H1 (cell line): ENCODE measurements around the gene SPP1. TPM values are rescaled to one million over a fixed set of nuclear protein-coding genes. Genes with fewer than 3 reads are reported as not detected.

Experiments used
- CTCF ChIA-PET: fragments of 300-600 bp; sonication (Branson Sonifier 250); formaldehyde crosslinking; loops from one replicate; lab custom pipeline; 2021; ENCODE audit not compliant: partially characterized antibody; lab: Charles Lee
- POLR2A ChIA-PET: fragments of 300-600 bp; sonication (Branson Sonifier 250); formaldehyde crosslinking; loops from one replicate; lab custom pipeline; 2021; ENCODE audit warnings: inconsistent platforms; ENCODE audit not compliant: partially characterized antibody; lab: Charles Lee
- DNase-seq, 2 experiments: peaks; one replicate each; pipeline versions ENCODE4 v3.0.0 to v3.0.0-alpha.2; 2010 to 2022; ENCODE audit warnings: low spot score in 2 of 2, low read depth in 1 of 2, mixed read lengths in 1 of 2
- FAIRE-seq: peaks from 2 replicates; lab custom pipeline; 2011; peaks lifted over from hg19 to GRCh38; lab: Jason Lieb, UNC
- H2AFZ ChIP-seq: 2 replicates; pipeline ENCODE4 v1.8.1; 2012; ENCODE audit warnings: low read length, inconsistent platforms
- H2AK5ac ChIP-seq: 2 replicates; pipeline ENCODE4 v1.6.1; 2013; ENCODE audit warnings: low read depth, low read length
- H2BK120ac ChIP-seq: replicated peaks from 2 replicates; pipeline ENCODE3; 2013; ENCODE audit warnings: low read depth, low read length, inconsistent platforms
- H2BK12ac ChIP-seq: 2 replicates; pipeline ENCODE4 v1.6.1; 2013; ENCODE audit warnings: low read depth, low read length
- H2BK15ac ChIP-seq: 2 replicates; pipeline ENCODE4 v1.6.1; 2013; ENCODE audit warnings: low read length
- H2BK20ac ChIP-seq: 2 replicates; pipeline ENCODE4 v1.6.1; 2013; ENCODE audit warnings: low read length
- H2BK5ac ChIP-seq: 2 replicates; pipeline ENCODE4 v1.6.1; 2013; ENCODE audit warnings: low read depth, low read length
- H3K14ac ChIP-seq: 2 replicates; pipeline ENCODE4 v1.6.1; 2013; ENCODE audit warnings: inconsistent platforms; ENCODE audit not compliant: insufficient read length
- H3K18ac ChIP-seq: 2 replicates; pipeline ENCODE4 v1.6.1; 2013; ENCODE audit warnings: low read length; ENCODE audit errors: extremely low read depth
- H3K23ac ChIP-seq: 2 replicates; pipeline ENCODE4 v1.6.1; 2013; ENCODE audit warnings: inconsistent platforms; ENCODE audit not compliant: insufficient read length
- H3K23me2 ChIP-seq: 2 replicates; pipeline ENCODE4 v1.6.1; 2013; ENCODE audit warnings: low read depth, low read length
- H3K27ac ChIP-seq: 2 replicates; pipeline ENCODE4 v1.6.1; 2011; ENCODE audit warnings: low read depth, low read length, inconsistent platforms
- H3K27me3 ChIP-seq, 4 experiments: replicated peaks in 1 of 4; 1 replicate in 1 of 4; 2 replicates in 3 of 4; pipeline versions ENCODE4 v1.6.1 to v1.8.1; 2011 to 2013; ENCODE audit warnings: low read length in 3 of 4, mild to moderate bottlenecking in 3 of 4, inconsistent platforms in 2 of 4, mixed read lengths in 2 of 4, moderate library complexity in 1 of 4; ENCODE audit not compliant: control insufficient read depth in 3 of 4, insufficient read depth in 3 of 4; ENCODE audit errors: extremely low read depth in 1 of 4
- H3K36me3 ChIP-seq, 4 experiments: 2 replicates each; pipeline versions ENCODE4 v1.6.1 to v1.8.1; 2011 to 2013; ENCODE audit warnings: mild to moderate bottlenecking in 4 of 4, low read length in 3 of 4, moderate library complexity in 2 of 4, control low read depth in 1 of 4, inconsistent platforms in 1 of 4; ENCODE audit not compliant: insufficient read depth in 4 of 4, control insufficient read depth in 2 of 4
- H3K4ac ChIP-seq: replicated peaks from 2 replicates; pipeline ENCODE3; 2013; ENCODE audit warnings: low read length, low read depth, mixed read lengths, inconsistent platforms; ENCODE audit not compliant: insufficient read length
- H3K4me1 ChIP-seq, 4 experiments: replicated peaks in 1 of 4; 1 replicate in 1 of 4; 2 replicates in 3 of 4; pipeline versions ENCODE4 v1.6.1 to v1.8.1; 2011 to 2013; ENCODE audit warnings: low read length in 3 of 4, inconsistent platforms in 2 of 4, mixed read lengths in 1 of 4; ENCODE audit not compliant: insufficient read depth in 4 of 4, control insufficient read depth in 3 of 4
- H3K4me2 ChIP-seq, 2 experiments: 2 replicates each; pipeline versions ENCODE4 v1.6.1 to v1.8.1; 2011 to 2013; ENCODE audit warnings: low read depth in 2 of 2, low read length in 2 of 2, control low read depth in 1 of 2, inconsistent platforms in 1 of 2, mild to moderate bottlenecking in 1 of 2; ENCODE audit not compliant: insufficient read depth in 1 of 2
- H3K4me3 ChIP-seq, 4 experiments: fragments of 200-600, 300-600 bp in 1 of 4; sonication (generic), shearing (Covaris generic), sonication (Bioruptor Twin) in 1 of 4; 2 replicates each; pipeline versions ENCODE4 v1.5.1 to v1.8.1; 2011 to 2016; ENCODE audit warnings: low read length in 4 of 4, low read depth in 3 of 4, control low read depth in 2 of 4, inconsistent platforms in 2 of 4, mild to moderate bottlenecking in 2 of 4, mixed read lengths in 1 of 4, moderate library complexity in 1 of 4; ENCODE audit not compliant: insufficient read depth in 2 of 4; ENCODE audit errors: extremely low read depth in 1 of 4
- H3K56ac ChIP-seq: replicated peaks from 2 replicates; pipeline ENCODE3; 2013; ENCODE audit warnings: low read depth, mild to moderate bottlenecking, mixed read lengths, low read length, inconsistent platforms; ENCODE audit not compliant: insufficient read length
- H3K79me1 ChIP-seq: 2 replicates; pipeline ENCODE4 v1.6.1; 2013; ENCODE audit warnings: low read depth, low read length, control low read depth
- H3K79me2 ChIP-seq, 2 experiments: 2 replicates each; pipeline versions ENCODE4 v1.6.1 to v1.8.1; 2012 to 2013; ENCODE audit warnings: low read length in 2 of 2, mild to moderate bottlenecking in 2 of 2, inconsistent platforms in 1 of 2; ENCODE audit not compliant: insufficient read depth in 2 of 2, control insufficient read depth in 1 of 2
- H3K9ac ChIP-seq, 4 experiments: replicated peaks in 1 of 4; 1 replicate in 1 of 4; 2 replicates in 3 of 4; pipeline versions ENCODE4 v1.6.1 to v1.8.1; 2011 to 2013; ENCODE audit warnings: low read depth in 3 of 4, low read length in 3 of 4, control low read depth in 2 of 4, mild to moderate bottlenecking in 2 of 4, moderate library complexity in 2 of 4, inconsistent platforms in 1 of 4; ENCODE audit errors: extremely low read depth in 1 of 4
- H3K9me3 ChIP-seq, 2 experiments: 2 replicates each; pipeline versions ENCODE4 v1.6.1 to v1.8.1; 2012 to 2013; ENCODE audit warnings: mild to moderate bottlenecking in 2 of 2, moderate library complexity in 2 of 2, control low read depth in 1 of 2, inconsistent platforms in 1 of 2, low read depth in 1 of 2, low read length in 1 of 2, mixed read lengths in 1 of 2; ENCODE audit not compliant: insufficient read depth in 2 of 2
- H4K20me1 ChIP-seq, 2 experiments: replicated peaks in 1 of 2; 2 replicates each; pipeline versions ENCODE3 to v1.8.1; 2011 to 2013; ENCODE audit warnings: inconsistent platforms in 2 of 2, low read length in 2 of 2, mild to moderate bottlenecking in 1 of 2; ENCODE audit not compliant: insufficient read depth in 2 of 2, control insufficient read depth in 1 of 2
- H4K5ac ChIP-seq: 2 replicates; pipeline ENCODE4 v1.6.1; 2013; ENCODE audit warnings: low read length, low read depth, mixed read lengths, inconsistent platforms; ENCODE audit not compliant: insufficient read length
- H4K8ac ChIP-seq: 2 replicates; pipeline ENCODE4 v1.8.0; 2013; ENCODE audit warnings: mild to moderate bottlenecking, moderate library complexity, low read length, inconsistent platforms; ENCODE audit not compliant: insufficient read depth; ENCODE audit errors: extremely low read depth
- H4K91ac ChIP-seq: replicated peaks from 2 replicates; pipeline ENCODE3; 2013; ENCODE audit warnings: low read length, mixed read lengths, inconsistent platforms; ENCODE audit not compliant: insufficient read length
- CTCF ChIP-seq, 3 experiments: IDR thresholded peaks; 1 replicate in 2 of 3; 2 replicates in 1 of 3; pipeline versions ENCODE4 v1.5.1 to v1.6.1; 2011; ENCODE audit warnings: low read length in 3 of 3, mild to moderate bottlenecking in 3 of 3, inconsistent platforms in 2 of 3, low read depth in 1 of 3, moderate library complexity in 1 of 3; ENCODE audit not compliant: insufficient read depth in 1 of 3; ENCODE audit errors: control extremely low read depth in 1 of 3
- POLR2A ChIP-seq, 2 experiments: IDR thresholded peaks; 1 replicate in 1 of 2; 2 replicates in 1 of 2; pipeline ENCODE4 v1.6.1; 2011; ENCODE audit warnings: low read depth in 2 of 2, low read length in 2 of 2, mild to moderate bottlenecking in 2 of 2; ENCODE audit errors: control extremely low read depth in 1 of 2
- TAF7 ChIP-seq: optimal IDR thresholded peaks from 2 replicates; pipeline ENCODE3; 2011; ENCODE audit warnings: low read depth, mild to moderate bottlenecking, inconsistent platforms, low read length, moderate library complexity, borderline replicate concordance
- WGBS, 2 experiments: shearing (Covaris generic) in 1 of 2; methylation state at CpG; one replicate each; pipeline versions ENCODE4 v1.1.6 to v1.1.7; 2013 to 2015; ENCODE audit warnings: low lambda C conversion rate in 2 of 2, mixed read lengths in 2 of 2, inconsistent platforms in 1 of 2, low coverage in 1 of 2, missing lambda C conversion rate in 1 of 2; ENCODE audit not compliant: insufficient replicate concordance in 2 of 2, insufficient coverage in 1 of 2, insufficient read length in 1 of 2; ENCODE audit errors: extremely low coverage in 1 of 2, missing lambda C conversion rate in 1 of 2; 5-methylcytosine and 5-hydroxymethylcytosine counted together
- polyA plus RNA-seq, 7 experiments: library from polyadenylated mRNA; depleted of rRNA in 3 of 7; stranded (reverse) in 5 of 7; unstranded in 2 of 7; fragments of >200 nt in 5 of 7; fragments of 200-250 nt in 2 of 7; gene quantifications; 1 replicate in 5 of 7; 2 replicates in 1 of 7; 4 replicates in 1 of 7; pipeline versions ENCODE4 v1.2.1 to v1.2.3, GENCODE V29; 2011 to 2013; ENCODE audit warnings: missing spikeins in 2 of 7, mixed read lengths in 2 of 7
- total RNA-seq: library from RNA; stranded (reverse); fragmentation: NEBNext Ultra II Directional; extraction: Animal tissue kit (Norgen Biotek cat#: 25700); gene quantifications from 2 replicates; pipeline ENCODE4 v1.2.1, GENCODE V29; 2021
- TF ChIP-seq, protein P1 (sequence below): IDR thresholded peaks from 2 replicates; pipeline ENCODE4 v1.6.1; 2011; ENCODE audit warnings: low read depth, mild to moderate bottlenecking, low read length; ENCODE audit not compliant: insufficient read depth

Gene SPP1
- total and polyA plus RNA-seq, 2 of the 8 experiments (the other 6 are each of a cell fraction or from before 2014, with no cell fraction given): 13.7 to 26.5 TPM

- no peak for FAIRE-seq
- Histone ChIP-seq H4K91ac (no peak overlapping the region), H2BK15ac (no peak overlapping the region)
- TF ChIP-seq POLR2A (IDR thresholded peaks at IDR 0.05; ENCODE audit: control extremely low read depth in 1 of 2, low read depth in 2 of 2, low read length in 2 of 2) (no peak), CTCF (IDR thresholded peaks at IDR 0.05; ENCODE audit: control extremely low read depth in 1 of 3, insufficient read depth in 1 of 3, low read depth in 1 of 3, low read length in 3 of 3) (no peak), TAF7 (no peak)
- TF ChIP-seq, protein P1, sequence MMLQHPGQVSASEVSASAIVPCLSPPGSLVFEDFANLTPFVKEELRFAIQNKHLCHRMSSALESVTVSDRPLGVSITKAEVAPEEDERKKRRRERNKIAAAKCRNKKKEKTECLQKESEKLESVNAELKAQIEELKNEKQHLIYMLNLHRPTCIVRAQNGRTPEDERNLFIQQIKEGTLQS: no peak
Observed at GRCh38 chr4:88005076-88005475, 29.6 kb downstream of the SPP1 start.

More at GRCh38 chr4:88005076-88005475, 29.6 kb downstream of the SPP1 start:
- Histone ChIP-seq H3K27ac (no peak overlapping the region), H3K9me3 (no peaks in the 10 kb centered on the region), H4K5ac (no peak overlapping the region), H3K36me3 (no peaks in the 10 kb centered on the region), H3K79me2 (peaks cover 4 to 20% of the 10 kb centered on the region in 2 experiments; a peak in 3 of 4 replicates), H3K4me3 (no peak overlapping the region), H2BK12ac (no peak overlapping the region), H2BK20ac (no peak overlapping the region), H2AFZ (no peak overlapping the region), H3K4me2 (no peak overlapping the region), H3K79me1 (peaks cover 2% of the 10 kb centered on the region; the same call in 1 of the 2 replicates), H4K20me1 (peaks cover 2 to 5% of the 10 kb centered on the region in 2 experiments), H3K18ac (no peak overlapping the region), H3K9ac (no peak overlapping the region), H3K23me2 (peaks cover 9% of the 10 kb centered on the region; the same call in 1 of the 2 replicates), H3K56ac (no peak overlapping the region), H2BK120ac (no peak overlapping the region), H2AK5ac (no peak overlapping the region), H3K27me3 (peaks cover 0 to 4% (median 0%) of the 10 kb centered on the region in 4 experiments; a peak in 3 of 7 replicates), H3K23ac (no peak overlapping the region), H4K8ac (no peak overlapping the region), H3K4me1 (peaks cover 0 to 7% (median 6%) of the 10 kb centered on the region in 4 experiments; a peak in 5 of 7 replicates), H3K4ac (no peak overlapping the region), H3K14ac (no peak overlapping the region), H2BK5ac (no peak overlapping the region)
- WGBS, 2 experiments: 85% methylated on average over 2 of the region's 2 CpGs; no CpG with 5 or more reads in 1 of the 2 experiments
- POLR2A ChIA-PET: interaction anchor here (0.8 to 1.4 kb wide), 4 partner anchors 9 to 78 kb away, joined by 3 to 4 read pairs (median 3); no protein-coding TSS in a partner anchor
- CTCF ChIA-PET: interaction anchor here (0.6 to 1.8 kb wide), 6 partner anchors 12 to 156 kb away, joined by 3 to 7 read pairs (median 3); no protein-coding TSS in a partner anchor
- DNase-seq: no peak
